ENCODE measurements around the gene ZNF579. TPM values are rescaled to one million over a fixed set of nuclear protein-coding genes. Genes with fewer than 3 reads are reported as not detected.

The ZNF579 gene
- total and polyA plus RNA-seq, 9 of the 15 experiments (the other 6 are each of a cell fraction or from before 2014, with no cell fraction given) = 0.06 to 15.9 (median 1.6) TPM

- TF ChIP-seq HOXB6 (CRISPR knock-in tag; IDR thresholded peaks at IDR 0.05; ENCODE audit: borderline replicate concordance) (no peak), ZNF133 (CRISPR knock-in tag; IDR thresholded peaks at IDR 0.05) (no peak), PRDM10 (IDR thresholded peaks at IDR 0.05; ENCODE audit: partially characterized antibody) (no peak), MLX (CRISPR knock-in tag; conservative IDR thresholded peaks at IDR 0.05) (no peak), E2F6 (IDR thresholded peaks at IDR 0.05; ENCODE audit: borderline replicate concordance in 1 of 2, extremely low read depth in 1 of 2, insufficient read depth in 1 of 2, insufficient read length in 1 of 2, low read depth in 1 of 2, low read length in 1 of 2, poor library complexity in 1 of 2, severe bottlenecking in 1 of 2) (no peak), UBTF (IDR thresholded peaks at IDR 0.05; ENCODE audit: borderline replicate concordance in 1 of 2, low read depth in 2 of 2, low read length in 2 of 2) (no peak), ARID3A (IDR thresholded peaks at IDR 0.05; ENCODE audit: borderline replicate concordance, low read depth, low read length) (no peak), SMARCA5 (IDR thresholded peaks at IDR 0.05) (no peak), RHOXF2B (CRISPR knock-in tag; conservative IDR thresholded peaks at IDR 0.05) (no peak), ZEB2 (IDR thresholded peaks at IDR 0.05) (no peak)
Measured at GRCh38 chr19:55578761-55579747, 1.6 kb downstream of the ZNF579 start (continued).

All from K562 (cell line).